HCT116 (cell line): ENCODE measurements around the gene COMTD1. TPM values are rescaled to one million over a fixed set of nuclear protein-coding genes. Genes with fewer than 3 reads are reported as not detected.

ENCODE experiments used
- ATAC-seq: fragments of 200-7000 bp; cut with Tn5 transposase; 2 replicates; pipeline ENCODE4 v1.9.1; 2020; ENCODE audit warnings: mild to moderate bottlenecking, moderate library complexity
- BruUV-seq: library from RNA; stranded (reverse); fragments of 400-500 nt; replicated peaks from 2 replicates; lab custom pipeline; 2021; lab: Mats Ljungman, UMichigan
- CTCF ChIA-PET: fragments of 300-600 bp; sonication (Branson Sonifier 250); formaldehyde crosslinking; loops from one replicate; lab custom pipeline; 2021; ENCODE audit warnings: antibody characterized with exemption; lab: Charles Lee
- POLR2A ChIA-PET: fragments of 300-600, 350-600 bp; sonication (Branson Sonifier 250); formaldehyde crosslinking; loops from one replicate; lab custom pipeline; 2021; ENCODE audit warnings: antibody characterized with exemption; lab: Charles Lee
- RAD21 ChIA-PET, 2 experiments: fragments of 300-600 bp; sonication (Branson Sonifier 250); formaldehyde crosslinking; loops; one replicate each; lab custom pipeline; 2023; ENCODE audit warnings: low total read pairs in 2 of 2; ENCODE audit not compliant: uncharacterized antibody in 2 of 2, unreplicated experiment in 2 of 2, low non-redundant PET in 1 of 2; lab: Charles Lee
- DNase-seq: peaks from one replicate; pipeline ENCODE4 v3.0.0-alpha.2; 2010; ENCODE audit warnings: low read depth, low spot score
- H2AFZ ChIP-seq: fragments of 200-600 bp; shearing (Covaris generic), sonication (generic); 2 replicates; pipeline ENCODE4 v1.6.1; 2017; ENCODE audit warnings: low read depth, mixed run types, mixed read lengths, antibody characterized with exemption, low read length; ENCODE audit not compliant: poor library complexity, severe bottlenecking
- H3K27ac ChIP-seq: 2 replicates; pipeline ENCODE4 v1.5.1; 2012; ENCODE audit warnings: low read depth, low read length
- H3K27me3 ChIP-seq: fragments of 200-600 bp; sonication (generic); 2 replicates; pipeline ENCODE4 v1.6.1; 2016; ENCODE audit warnings: mixed run types, low read length, mixed read lengths; ENCODE audit not compliant: insufficient read depth
- H3K36me3 ChIP-seq, 2 experiments: fragments of 200-500 bp in 1 of 2; fragments of 200-600 bp in 1 of 2; sonication (Bioruptor generic) in 1 of 2; sonication (generic) in 1 of 2; 2 replicates each; pipeline versions ENCODE4 v1.5.1 to v1.6.1; 2014 to 2016; ENCODE audit warnings: low read length in 2 of 2, inconsistent platforms in 1 of 2, mixed read lengths in 1 of 2, mixed run types in 1 of 2; ENCODE audit not compliant: insufficient read depth in 2 of 2, control insufficient read depth in 1 of 2
- H3K4me1 ChIP-seq, 2 experiments: fragments of 200-600 bp in 1 of 2; sonication (generic) in 1 of 2; 2 replicates each; pipeline versions ENCODE4 v1.5.1 to v1.6.1; 2012 to 2017; ENCODE audit warnings: low read length in 2 of 2, inconsistent platforms in 1 of 2, mild to moderate bottlenecking in 1 of 2, mixed read lengths in 1 of 2, mixed run types in 1 of 2, moderate library complexity in 1 of 2; ENCODE audit not compliant: insufficient read depth in 2 of 2, control insufficient read depth in 1 of 2
- H3K4me2 ChIP-seq: fragments of 200-600 bp; sonication (generic); 2 replicates; pipeline ENCODE4 v1.6.1; 2017; ENCODE audit warnings: mixed run types, low read length, mixed read lengths
- H3K4me3 ChIP-seq, 2 experiments: fragments of 200-600 bp in 1 of 2; sonication (generic) in 1 of 2; replicated peaks in 1 of 2; 2 replicates each; pipeline ENCODE4 v1.5.1; 2011 to 2016; ENCODE audit warnings: low read length in 2 of 2, control low read depth in 1 of 2, low read depth in 1 of 2, mild to moderate bottlenecking in 1 of 2, mixed read lengths in 1 of 2, mixed run types in 1 of 2
- H3K79me2 ChIP-seq: fragments of 200-600 bp; sonication (generic); 2 replicates; pipeline ENCODE4 v1.6.1; 2017; ENCODE audit warnings: mild to moderate bottlenecking, mixed run types, low read length, moderate library complexity, mixed read lengths; ENCODE audit not compliant: insufficient read depth
- H3K9ac ChIP-seq: fragments of 200-600 bp; sonication (generic); 2 replicates; pipeline ENCODE4 v1.6.1; 2016; ENCODE audit warnings: low read length, mixed read lengths
- H3K9me2 ChIP-seq: fragments of 200-600 bp; sonication (generic), shearing (Covaris generic); 2 replicates; pipeline ENCODE4 v1.6.1; 2017; ENCODE audit warnings: mixed run types, mild to moderate bottlenecking, moderate library complexity; ENCODE audit not compliant: insufficient read depth
- H3K9me3 ChIP-seq, 2 experiments: fragments of 200-500 bp in 1 of 2; fragments of 200-600 bp in 1 of 2; sonication (Bioruptor generic) in 1 of 2; sonication (generic) in 1 of 2; 2 replicates each; pipeline ENCODE4 v1.6.1; 2014 to 2017; ENCODE audit warnings: low read length in 2 of 2, mixed read lengths in 2 of 2, inconsistent platforms in 1 of 2, low read depth in 1 of 2, mild to moderate bottlenecking in 1 of 2, mixed run types in 1 of 2, moderate library complexity in 1 of 2; ENCODE audit not compliant: control insufficient read depth in 1 of 2, insufficient read depth in 1 of 2
- H4K20me1 ChIP-seq: fragments of 200-600 bp; sonication (generic), shearing (Covaris generic); 2 replicates; pipeline ENCODE4 v1.6.1; 2017; ENCODE audit warnings: mixed run types, mild to moderate bottlenecking, moderate library complexity; ENCODE audit not compliant: insufficient read depth
- JUND ChIP-seq: IDR thresholded peaks from 2 replicates; pipeline ENCODE4 v1.6.1; 2012
- POLR2A ChIP-seq: IDR thresholded peaks from 2 replicates; pipeline ENCODE4 v1.7.0; 2011; ENCODE audit warnings: borderline replicate concordance; ENCODE audit not compliant: insufficient read depth, insufficient read length; ENCODE audit errors: extremely low read depth
- POLR2AphosphoS5 ChIP-seq: IDR thresholded peaks from 2 replicates; pipeline ENCODE4 v1.6.1; 2011; ENCODE audit warnings: mild to moderate bottlenecking, low read depth, low read length, moderate library complexity
- RAD21 ChIP-seq: IDR thresholded peaks from 2 replicates; pipeline ENCODE4 v1.6.1; 2012; ENCODE audit warnings: low read depth, mild to moderate bottlenecking
- TCF7L2 ChIP-seq: IDR thresholded peaks from 2 replicates; pipeline ENCODE4 v1.7.0; 2011; ENCODE audit warnings: borderline replicate concordance, inconsistent platforms; ENCODE audit not compliant: insufficient read depth, insufficient read length; ENCODE audit errors: extremely low read depth
- YY1 ChIP-seq: IDR thresholded peaks from 2 replicates; pipeline ENCODE4 v1.6.1; 2011; ENCODE audit warnings: low read length, low read depth, moderate library complexity, mild to moderate bottlenecking; ENCODE audit not compliant: insufficient replicate concordance; ENCODE audit errors: extremely low read depth
- intact Hi-C: fragments of 100-400 bp; cut with micrococcal nuclease; formaldehyde crosslinking; loops from 2 replicates; pipeline ENCODE4 v1.10.0; 2022
- total RNA-seq: library from RNA; stranded (reverse); gene quantifications from one replicate; pipeline ENCODE4 v1.2.1, GENCODE V29; 2021; ENCODE audit not compliant: unreplicated experiment
- TF ChIP-seq, protein P1 (sequence below): IDR thresholded peaks from 2 replicates; pipeline ENCODE4 v1.6.1; 2011; ENCODE audit warnings: mild to moderate bottlenecking, low read length, moderate library complexity; ENCODE audit not compliant: insufficient replicate concordance; ENCODE audit errors: extremely low read depth
- TF ChIP-seq, protein P2 (sequence below): IDR thresholded peaks from 2 replicates; pipeline ENCODE4 v1.6.1; 2012

Gene COMTD1
- total RNA-seq, 1 experiment from 2014 or later = 35.1 TPM

DNA sequence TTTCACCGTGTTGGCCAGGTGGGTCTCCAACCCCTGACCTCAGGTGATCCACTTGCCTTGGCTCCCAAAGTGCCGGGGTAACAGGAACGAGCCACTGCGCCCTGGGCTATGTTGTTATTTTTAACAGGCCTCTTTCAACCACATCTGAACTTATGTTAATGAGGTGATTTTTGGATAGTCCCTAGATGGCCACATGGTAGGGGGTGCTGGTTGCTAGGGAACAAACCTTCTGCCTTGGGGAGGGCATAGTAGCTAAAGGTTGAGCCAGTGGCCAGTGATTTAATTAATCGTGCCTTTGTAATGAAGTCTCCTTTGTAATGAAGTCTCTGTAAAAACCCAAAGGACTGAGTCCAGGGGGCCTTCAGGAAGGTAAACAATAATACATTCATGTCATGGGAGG lies 9.1 kb downstream of the COMTD1 start:
- H3K27me3 ChIP-seq = no peaks in the 10 kb centered on the region
- H4K20me1 ChIP-seq = peaks cover 38% of the 10 kb centered on the region; the same call in 1 of the 2 replicates
- peaks cover 93% of the 10 kb centered on the region for H3K79me2 ChIP-seq
- H2AFZ ChIP-seq = no peak overlapping the region
- CTCF ChIA-PET = interaction anchor here (0.7 to 1.4 kb wide), 2 partner anchors 40 to 118 kb away, joined by 3 read pairs; a partner anchor contains a TSS
- no peak overlapping the region for H3K27ac ChIP-seq
- peaks cover 45 to 55% of the 10 kb centered on the region in 2 experiments for H3K36me3 ChIP-seq
- peaks cover 0 to 19% of the 10 kb centered on the region in 2 experiments; a peak in 3 of 4 replicates for H3K4me1 ChIP-seq
- no peak overlapping the region for H3K4me2 ChIP-seq
- no TSS peak for BruUV-seq
- DNase-seq (no peak), ATAC-seq (no peak)
- H3K9ac ChIP-seq = no peak overlapping the region
- no peaks in the 10 kb centered on the region for H3K9me2 ChIP-seq
- POLR2A ChIA-PET = interaction anchor here (1.3 kb wide), 1 partner anchor 11 kb away, joined by 3 read pairs; no protein-coding TSS in a partner anchor
- RAD21 ChIA-PET = no interaction called here
- no peak for TF ChIP-seq TCF7L2
- TF ChIP-seq, protein P1, sequence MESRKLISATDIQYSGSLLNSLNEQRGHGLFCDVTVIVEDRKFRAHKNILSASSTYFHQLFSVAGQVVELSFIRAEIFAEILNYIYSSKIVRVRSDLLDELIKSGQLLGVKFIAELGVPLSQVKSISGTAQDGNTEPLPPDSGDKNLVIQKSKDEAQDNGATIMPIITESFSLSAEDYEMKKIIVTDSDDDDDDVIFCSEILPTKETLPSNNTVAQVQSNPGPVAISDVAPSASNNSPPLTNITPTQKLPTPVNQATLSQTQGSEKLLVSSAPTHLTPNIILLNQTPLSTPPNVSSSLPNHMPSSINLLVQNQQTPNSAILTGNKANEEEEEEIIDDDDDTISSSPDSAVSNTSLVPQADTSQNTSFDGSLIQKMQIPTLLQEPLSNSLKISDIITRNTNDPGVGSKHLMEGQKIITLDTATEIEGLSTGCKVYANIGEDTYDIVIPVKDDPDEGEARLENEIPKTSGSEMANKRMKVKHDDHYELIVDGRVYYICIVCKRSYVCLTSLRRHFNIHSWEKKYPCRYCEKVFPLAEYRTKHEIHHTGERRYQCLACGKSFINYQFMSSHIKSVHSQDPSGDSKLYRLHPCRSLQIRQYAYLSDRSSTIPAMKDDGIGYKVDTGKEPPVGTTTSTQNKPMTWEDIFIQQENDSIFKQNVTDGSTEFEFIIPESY = no peak
- TF ChIP-seq RAD21 = no peak
- TF ChIP-seq POLR2A = no peak
- TF ChIP-seq POLR2AphosphoS5 = no peak
- TF ChIP-seq, protein P2, sequence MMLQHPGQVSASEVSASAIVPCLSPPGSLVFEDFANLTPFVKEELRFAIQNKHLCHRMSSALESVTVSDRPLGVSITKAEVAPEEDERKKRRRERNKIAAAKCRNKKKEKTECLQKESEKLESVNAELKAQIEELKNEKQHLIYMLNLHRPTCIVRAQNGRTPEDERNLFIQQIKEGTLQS = no peak
- TF ChIP-seq YY1 = no peak
- no peak for TF ChIP-seq JUND
- H3K9me3 ChIP-seq = no peaks in the 10 kb centered on the region
- intact Hi-C loops = no loop called here
- H3K4me3 ChIP-seq = no peak overlapping the region
